AG09319 (cell line): ENCODE measurements around the gene ANKRD11.

Experiments
- DNase-seq: peaks from one replicate; pipeline ENCODE4 v3.0.0-alpha.2; 2010; ENCODE audit warnings: low read depth; ENCODE audit errors: extremely low read depth
- CTCF ChIP-seq: IDR thresholded peaks from 2 replicates; pipeline ENCODE4 v1.5.1; 2011; ENCODE audit warnings: low read depth, mild to moderate bottlenecking, inconsistent platforms, low read length, moderate library complexity

ANKRD11 gene

DNA sequence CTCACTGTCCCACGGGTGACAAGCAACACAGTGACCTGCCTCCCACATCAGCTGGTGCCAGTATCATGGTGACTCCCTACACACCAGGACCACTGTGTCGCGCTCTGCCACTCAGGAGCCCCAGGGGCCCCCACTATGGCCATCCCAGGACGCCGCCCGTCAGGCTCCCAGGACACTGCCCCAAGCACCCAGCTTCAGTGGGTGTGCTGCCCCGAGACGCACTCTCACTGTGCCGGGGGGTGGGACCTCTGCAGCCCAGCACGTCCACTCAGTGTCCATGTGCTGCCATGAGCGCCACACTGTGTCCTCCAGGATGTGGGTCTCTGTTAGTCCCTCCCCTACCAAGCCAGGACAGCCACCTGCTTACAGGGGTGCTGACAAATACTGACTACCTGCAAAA, 152.4 kb downstream of the ANKRD11 start:
- no peak for TF ChIP-seq CTCF

DNA sequence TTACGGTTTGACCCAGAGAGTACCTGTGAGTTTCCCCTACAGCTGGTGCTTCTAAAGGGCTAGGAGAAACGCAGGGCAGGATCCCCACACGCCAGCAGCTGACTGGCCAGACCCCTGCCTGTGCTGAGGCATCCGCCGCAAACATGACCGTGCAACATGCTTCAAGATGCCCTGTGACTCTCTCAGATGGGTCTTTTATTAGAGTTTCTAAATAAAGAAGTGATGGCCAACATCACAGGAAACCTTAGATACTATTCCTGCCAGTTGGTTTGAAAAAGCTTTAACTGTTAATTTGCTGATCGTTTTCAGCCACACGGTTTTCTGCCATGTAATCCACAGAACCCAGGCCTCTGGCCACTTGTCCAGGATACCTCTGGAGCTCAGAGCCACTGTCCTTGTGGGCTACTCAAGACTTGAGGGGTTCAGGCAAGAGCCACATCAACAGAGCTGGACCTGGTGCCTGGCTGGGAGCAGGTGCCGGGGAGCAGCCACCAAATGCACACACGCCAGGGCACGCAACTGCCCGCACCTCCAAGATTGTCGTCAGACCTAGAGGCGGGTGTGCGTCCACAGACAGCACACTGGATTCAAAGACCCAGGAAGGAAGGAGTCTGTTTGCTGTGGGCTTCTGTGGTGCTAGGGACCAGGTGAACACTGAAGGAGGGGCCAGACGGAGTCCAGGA, 154.4 kb downstream of the ANKRD11 start:
- no peak for TF ChIP-seq CTCF
- DNase-seq = no peak

More for the DNA sequence above, 152.4 kb downstream of the ANKRD11 start:
- no peak for DNase-seq

DNA sequence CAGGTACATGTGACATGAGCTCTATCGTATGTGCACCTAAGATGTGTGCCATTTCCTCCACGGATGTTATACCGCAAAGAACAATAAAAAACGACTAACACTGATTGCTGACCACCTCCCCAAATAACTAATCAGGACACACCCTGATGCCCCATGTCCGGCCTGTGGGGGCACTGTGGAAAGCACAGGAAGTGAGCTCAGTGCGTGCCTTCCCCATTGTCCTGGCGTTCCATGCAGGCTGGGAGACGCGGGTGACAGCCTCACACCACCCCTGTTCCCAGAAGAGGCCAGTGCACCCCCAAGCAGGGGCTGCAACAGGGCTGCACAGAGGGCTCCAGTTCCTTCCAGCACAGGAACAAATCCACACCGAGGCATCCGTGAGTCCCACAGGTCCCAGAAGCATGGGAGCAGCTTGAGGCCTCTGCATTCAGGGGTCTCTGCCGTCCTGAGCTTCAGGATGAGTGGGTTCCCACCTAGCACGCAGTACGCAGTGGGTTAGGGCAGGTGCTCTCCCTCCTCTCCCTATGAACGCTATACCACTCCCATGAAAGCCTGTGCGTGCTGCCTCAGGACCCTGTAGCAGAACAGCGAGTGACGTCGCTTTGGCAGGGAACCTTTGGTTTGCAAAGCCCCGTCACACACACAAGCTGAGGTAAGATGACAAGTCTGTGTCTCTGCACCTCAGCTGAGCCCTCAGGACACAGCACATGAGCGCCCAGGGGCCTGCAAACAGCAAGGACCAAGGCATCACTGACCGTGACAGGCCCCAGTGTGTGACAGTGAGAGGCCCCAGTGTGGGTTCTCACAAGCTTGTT, 155.2 kb downstream of the ANKRD11 start:
- TF ChIP-seq CTCF = no peak
- DNase-seq = no peak

GRCh38 chr16:89334461-89334860, 155.9 kb downstream of the ANKRD11 start:
- no peak for DNase-seq
- TF ChIP-seq CTCF = no peak

- no peak for TF ChIP-seq CTCF
- DNase-seq = no peak
These were observed 156.3 kb downstream of the ANKRD11 start for GRCh38 chr16:89334050-89334449.

GRCh38 chr16:89333401-89334001, 156.9 kb downstream of the ANKRD11 start:
- peak; percentile 43 for DNase-seq
- peak; percentile 53 for TF ChIP-seq CTCF

- DNase-seq = no peak
- no peak for TF ChIP-seq CTCF
These were observed 157.5 kb downstream of the ANKRD11 start for GRCh38 chr16:89332902-89333245.
